ENCODE results near the gene KIF6. TPM values are rescaled to one million over a fixed set of nuclear protein-coding genes. Genes with fewer than 3 reads are reported as not detected.

KIF6 gene
- total RNA-seq, 4 donors from 2014 or later, result 0.40 to 1.3 (median 0.80) TPM

- H3K4me1 ChIP-seq, result no peaks in the 10 kb centered on the region
- H3K27me3 ChIP-seq, result no peaks in the 10 kb centered on the region
- H3K27ac ChIP-seq, result no peak overlapping the region
- H3K9me3 ChIP-seq, result no peaks in the 10 kb centered on the region
- DNase-seq, result no peak
- H3K36me3 ChIP-seq, result no peaks in the 10 kb centered on the region
- no peak for TF ChIP-seq POLR2A (IDR thresholded peaks at IDR 0.05)
- TF ChIP-seq CTCF (IDR thresholded peaks at IDR 0.05), result no peak
- no peak overlapping the region for H3K4me3 ChIP-seq (replicated peaks in 1 of 3)
- intact Hi-C loops (cut with DNase I), result no loop called here
- WGBS, 2 donors, result 78 to 85% methylated on average over 3 of the region's 3 CpGs
These were observed 309.2 kb downstream of the KIF6 start for GRCh38 chr6:39416026-39416425.

GRCh38 chr6:39415482-39415881 lies 309.7 kb downstream of the KIF6 start:
- no peak for DNase-seq
- no peak overlapping the region for H3K27ac ChIP-seq
- intact Hi-C loops (cut with DNase I), result no loop called here
- H3K36me3 ChIP-seq, result no peaks in the 10 kb centered on the region
- no peak for TF ChIP-seq CTCF (IDR thresholded peaks at IDR 0.05)
- WGBS, 2 donors, result 84 to 89% methylated on average over 3 of the region's 3 CpGs
- H3K4me3 ChIP-seq (replicated peaks in 1 of 3), result no peak overlapping the region
- H3K27me3 ChIP-seq, result no peaks in the 10 kb centered on the region
- no peaks in the 10 kb centered on the region for H3K4me1 ChIP-seq
- H3K9me3 ChIP-seq, result no peaks in the 10 kb centered on the region

GRCh38 chr6:39411465-39411864 lies 313.7 kb downstream of the KIF6 start:
- WGBS, 2 donors, result 100% methylated on average over 1 of the region's 1 CpG
- Histone ChIP-seq H3K27ac (no peak overlapping the region), H3K4me3 (replicated peaks in 1 of 3) (no peak overlapping the region), H3K36me3 (no peaks in the 10 kb centered on the region), H3K9me3 (no peaks in the 10 kb centered on the region), H3K4me1 (no peaks in the 10 kb centered on the region), H3K27me3 (no peaks in the 10 kb centered on the region)
- intact Hi-C loops (cut with DNase I), result no loop called here
- TF ChIP-seq POLR2A (IDR thresholded peaks at IDR 0.05) (no peak), CTCF (IDR thresholded peaks at IDR 0.05) (no peak)
- no peak for DNase-seq

- Histone ChIP-seq H3K27me3 (no peaks in the 10 kb centered on the region), H3K4me3 (replicated peaks in 1 of 3) (no peak overlapping the region), H3K27ac (no peak overlapping the region), H3K4me1 (no peaks in the 10 kb centered on the region), H3K36me3 (no peaks in the 10 kb centered on the region), H3K9me3 (no peaks in the 10 kb centered on the region)
- WGBS, 2 donors, result 93% methylated on average over 4 of the region's 4 CpGs
- TF ChIP-seq CTCF (IDR thresholded peaks at IDR 0.05) (no peak), POLR2A (IDR thresholded peaks at IDR 0.05) (no peak)
- intact Hi-C loops (cut with DNase I), result no loop called here
- no peak for DNase-seq
These were observed 314.2 kb downstream of the KIF6 start for GRCh38 chr6:39411001-39411400.

- Histone ChIP-seq H3K9me3 (no peaks in the 10 kb centered on the region), H3K27ac (no peak overlapping the region), H3K4me3 (replicated peaks in 1 of 3) (no peak overlapping the region), H3K27me3 (no peaks in the 10 kb centered on the region), H3K4me1 (no peaks in the 10 kb centered on the region), H3K36me3 (no peaks in the 10 kb centered on the region)
- 97 to 99% methylated on average over 3 of the region's 3 CpGs for WGBS, 2 donors
- intact Hi-C loops (cut with DNase I), result no loop called here
- no peak for DNase-seq
- TF ChIP-seq CTCF (IDR thresholded peaks at IDR 0.05) (no peak), POLR2A (IDR thresholded peaks at IDR 0.05) (no peak)
These were observed 315.3 kb downstream of the KIF6 start for GRCh38 chr6:39409889-39410288.
